PC-3 (cell line): Measurements from ENCODE around the gene HSPB8. TPM values are rescaled to one million over a fixed set of nuclear protein-coding genes. Genes with fewer than 3 reads are reported as not detected.

ENCODE experiments used
- ATAC-seq: fragments of 200-7000 bp; cut with Tn5 transposase; 2 replicates; pipeline ENCODE4 v1.9.1; 2020; ENCODE audit warnings: mild to moderate bottlenecking, moderate library complexity
- BruUV-seq: library from RNA; stranded (reverse); fragments of 400-500 nt; replicated peaks from 2 replicates; lab custom pipeline; 2021; lab: Mats Ljungman, UMichigan
- CTCF ChIA-PET: fragments of 300-600 bp; sonication (Branson Sonifier 250); formaldehyde crosslinking; loops from one replicate; lab custom pipeline; 2022; ENCODE audit warnings: antibody characterized with exemption; lab: Charles Lee
- POLR2A ChIA-PET: fragments of 300-600 bp; sonication (Branson Sonifier 250); formaldehyde crosslinking; loops from one replicate; lab custom pipeline; 2022; ENCODE audit warnings: antibody characterized with exemption; ENCODE audit not compliant: unreplicated experiment; lab: Charles Lee
- DNase-seq: peaks from one replicate; pipeline ENCODE4 v3.0.0-alpha.2; 2015
- H2AFZ ChIP-seq: fragments of 300-600 bp; sonication (generic); 2 replicates; pipeline ENCODE4 v1.6.0; 2016; ENCODE audit warnings: antibody characterized with exemption, low read length
- H3F3A ChIP-seq: fragments of 300-600 bp; sonication (generic); one replicate; pipeline ENCODE4 v1.6.0; 2017; ENCODE audit warnings: antibody characterized with exemption, low read length, control low read depth, mild to moderate bottlenecking; ENCODE audit not compliant: unreplicated experiment
- H3K27ac ChIP-seq: fragments of 300-600 bp; sonication (generic); 2 replicates; pipeline ENCODE4 v1.5.1; 2016; ENCODE audit warnings: mild to moderate bottlenecking, low read length
- H3K27me3 ChIP-seq: fragments of 300-600 bp; sonication (generic); 2 replicates; pipeline ENCODE4 v1.6.1; 2016; ENCODE audit warnings: low read length, mixed read lengths
- H3K36me3 ChIP-seq: fragments of 300-600 bp; sonication (generic); 2 replicates; pipeline ENCODE4 v1.6.1; 2016; ENCODE audit warnings: low read depth, mixed run types, low read length, mixed read lengths
- H3K4me1 ChIP-seq: fragments of 300-600 bp; sonication (generic); 2 replicates; pipeline ENCODE4 v1.5.1; 2016; ENCODE audit warnings: low read length; ENCODE audit not compliant: insufficient read depth
- H3K4me2 ChIP-seq: fragments of 300-600 bp; sonication (generic); 2 replicates; pipeline ENCODE4 v1.6.0; 2016; ENCODE audit warnings: low read length
- H3K4me3 ChIP-seq: fragments of 300-600 bp; sonication (generic); 2 replicates; pipeline ENCODE4 v1.5.1; 2016; ENCODE audit warnings: mild to moderate bottlenecking, low read length, mixed read lengths
- H3K79me2 ChIP-seq: fragments of 300-600 bp; sonication (generic); 2 replicates; pipeline ENCODE4 v1.6.1; 2017; ENCODE audit warnings: low read length, mixed read lengths
- H3K9ac ChIP-seq: fragments of 300-600 bp; sonication (generic); 2 replicates; pipeline ENCODE4 v1.6.0; 2016; ENCODE audit warnings: mild to moderate bottlenecking, low read length
- H3K9me2 ChIP-seq: fragments of 300-600 bp; sonication (generic); replicated peaks from 2 replicates; pipeline ENCODE4 v1.6.1; 2016; ENCODE audit warnings: mixed run types, low read length, mixed read lengths
- H3K9me3 ChIP-seq: fragments of 300-600 bp; sonication (generic); 2 replicates; pipeline ENCODE4 v1.6.1; 2016; ENCODE audit warnings: low read length, mixed read lengths
- H4K20me1 ChIP-seq: fragments of 300-600 bp; sonication (generic); 2 replicates; pipeline ENCODE4 v1.6.1; 2016; ENCODE audit warnings: low read length, mixed read lengths
- CTCF ChIP-seq: fragments of 300-600 bp; sonication (generic); conservative IDR thresholded peaks from 2 replicates; pipeline ENCODE4 v1.5.1; 2017; ENCODE audit warnings: antibody characterized with exemption, low read depth, mild to moderate bottlenecking, low read length
- EZH2 ChIP-seq: fragments of 300-600 bp; sonication (generic); IDR thresholded peaks from one replicate; pipeline ENCODE4 v1.6.1; 2017; ENCODE audit warnings: antibody characterized with exemption, mild to moderate bottlenecking, low read length; ENCODE audit not compliant: unreplicated experiment
- EZH2phosphoT487 ChIP-seq: fragments of 300-600 bp; sonication (generic); IDR thresholded peaks from 2 replicates; pipeline ENCODE4 v1.6.1; 2018; ENCODE audit warnings: mild to moderate bottlenecking, antibody characterized with exemption, low read length, borderline replicate concordance
- intact Hi-C: fragments of 100-400 bp; cut with micrococcal nuclease; formaldehyde crosslinking; loops from 2 replicates; pipeline ENCODE4 v1.9.0; 2023
- total RNA-seq: library from RNA; depleted of rRNA; stranded (reverse); fragments of >200 nt; gene quantifications from 2 replicates; pipeline ENCODE4 v1.2.3, GENCODE V29; 2014; rRNA removed

Gene HSPB8
- total RNA-seq, 1 experiment from 2014 or later = 11.4 TPM

GRCh38 chr12:119239040-119239439 is 60.3 kb downstream of the HSPB8 start:
- Histone ChIP-seq H3K27ac (no peak overlapping the region), H3K27me3 (peaks cover 24% of the 10 kb centered on the region), H3K4me3 (no peak overlapping the region), H3K4me2 (no peak overlapping the region), H3K9ac (no peak overlapping the region), H2AFZ (no peak overlapping the region), H3K79me2 (no peaks in the 10 kb centered on the region), H3K36me3 (no peaks in the 10 kb centered on the region), H3F3A (no peaks in the 10 kb centered on the region), H3K9me2 (no peaks in the 10 kb centered on the region), H3K4me1 (no peaks in the 10 kb centered on the region), H3K9me3 (0 out of 2 replicates have a peak, but pooled peaks cover 5% of the 10 kb centered on the region), H4K20me1 (no peaks in the 10 kb centered on the region)
- no peak for TF ChIP-seq EZH2phosphoT487
- no peak for TF ChIP-seq CTCF
- TF ChIP-seq EZH2 = no peak
- intact Hi-C loops = no loop called here
- ChIA-PET CTCF (no interaction called here), POLR2A (no interaction called here)
- no peak for ATAC-seq
- no TSS peak for BruUV-seq
- DNase-seq = no peak

DNA sequence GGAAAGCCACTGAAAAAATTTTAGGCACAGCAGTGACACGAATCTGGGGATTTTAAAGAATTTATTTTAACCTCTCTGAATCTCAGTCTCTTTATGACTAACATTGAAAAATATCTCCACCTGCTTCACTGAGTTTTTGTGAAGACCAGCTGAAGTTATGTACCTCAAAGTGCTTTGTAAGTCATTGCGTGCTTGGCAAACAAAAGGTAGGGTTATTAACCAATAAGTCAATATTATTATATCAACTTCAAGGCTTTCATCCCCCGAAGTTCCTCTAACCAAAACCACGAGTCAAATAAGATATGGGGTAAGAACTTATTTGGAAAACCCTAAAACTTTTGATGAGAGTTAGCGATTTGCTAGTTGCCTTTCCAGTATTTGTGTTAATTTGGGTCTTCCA is 62.3 kb downstream of the HSPB8 start:
- ATAC-seq (no peak), DNase-seq (no peak)
- Histone ChIP-seq H3K9me2 (no peaks in the 10 kb centered on the region), H3K27ac (no peak overlapping the region), H3K9me3 (0 out of 2 replicates have a peak, but pooled peaks cover 5% of the 10 kb centered on the region), H4K20me1 (no peaks in the 10 kb centered on the region), H3K9ac (no peak overlapping the region), H3F3A (no peaks in the 10 kb centered on the region), H3K4me1 (no peaks in the 10 kb centered on the region), H3K27me3 (peaks cover 24% of the 10 kb centered on the region), H3K36me3 (no peaks in the 10 kb centered on the region), H3K79me2 (no peaks in the 10 kb centered on the region), H3K4me2 (no peak overlapping the region), H3K4me3 (no peak overlapping the region), H2AFZ (no peak overlapping the region)
- intact Hi-C loops = no loop called here
- ChIA-PET POLR2A (no interaction called here), CTCF (no interaction called here)
- TF ChIP-seq EZH2 = no peak
- no peak for TF ChIP-seq CTCF
- no TSS peak for BruUV-seq

DNA sequence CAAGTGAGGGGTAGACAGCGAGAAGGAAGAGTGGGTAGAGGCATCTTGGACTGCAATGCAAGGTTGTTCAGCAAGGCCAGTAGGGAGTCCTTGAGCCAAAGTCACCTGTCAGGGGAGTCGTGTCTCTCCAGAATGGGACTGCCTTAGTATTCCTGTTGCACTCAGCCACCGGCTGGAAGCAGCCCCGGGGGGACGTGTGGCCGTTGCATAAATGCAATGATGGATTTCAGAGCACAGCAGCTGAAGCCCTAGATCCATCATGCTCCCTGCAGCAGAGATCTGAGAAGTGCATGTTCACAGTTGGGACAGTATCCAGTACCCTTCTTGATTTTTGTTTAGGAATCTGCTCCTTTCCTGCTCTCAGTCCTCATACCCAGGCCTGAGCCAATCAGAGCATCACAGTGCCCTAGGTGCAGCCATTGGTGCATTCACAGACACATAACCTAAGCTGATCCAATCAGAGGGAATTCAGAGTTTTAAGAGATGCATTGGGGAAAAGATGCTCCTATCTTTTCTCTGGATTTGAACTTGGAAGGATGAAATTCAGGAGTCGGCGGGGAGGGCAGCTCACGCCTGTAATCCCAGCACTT is 62.9 kb downstream of the HSPB8 start:
- TF ChIP-seq EZH2 = no peak
- TF ChIP-seq EZH2phosphoT487 = no peak
- TF ChIP-seq CTCF = no peak
- no peak for ATAC-seq
- Histone ChIP-seq H3K4me1 (no peaks in the 10 kb centered on the region), H3K9ac (no peak overlapping the region), H3K4me3 (no peak overlapping the region), H3F3A (no peaks in the 10 kb centered on the region), H3K27me3 (peaks cover 24% of the 10 kb centered on the region), H2AFZ (no peak overlapping the region), H3K36me3 (no peaks in the 10 kb centered on the region), H3K79me2 (no peaks in the 10 kb centered on the region), H4K20me1 (no peaks in the 10 kb centered on the region), H3K4me2 (no peak overlapping the region), H3K27ac (no peak overlapping the region), H3K9me3 (0 out of 2 replicates have a peak, but pooled peaks cover 5% of the 10 kb centered on the region), H3K9me2 (no peaks in the 10 kb centered on the region)
- BruUV-seq = no TSS peak
- intact Hi-C loops = no loop called here
- ChIA-PET CTCF (no interaction called here), POLR2A (no interaction called here)
- no peak for DNase-seq

Other genes with a start within 250 kb of the HSPB8 start
- gene SRRM4, start 197.4 kb upstream of the HSPB8 start, total RNA-seq = under 0.01 TPM in 1 of 2 replicates, not detected in the other
- not detected in 2 replicates for gene CCDC60, start 155.8 kb downstream of the HSPB8 start, total RNA-seq